HepG2 (cell line): ENCODE data around the gene NFE2. TPM values are rescaled to one million over a fixed set of nuclear protein-coding genes. Genes with fewer than 3 reads are reported as not detected.

ENCODE experiments used
- ATAC-seq: fragments of 200-7000 bp; cut with Tn5 transposase; 3 replicates; pipeline ENCODE4 v1.9.1; 2020; ENCODE audit warnings: mild to moderate bottlenecking, moderate library complexity
- BruUV-seq: library from RNA; stranded (reverse); fragments of 400-500 nt; replicated peaks from 2 replicates; lab custom pipeline; 2021; lab: Mats Ljungman, UMichigan
- CTCF ChIA-PET: fragments of 300-600 bp; formaldehyde crosslinking; extraction: SDS; loops from one replicate; lab custom pipeline; 2021; ENCODE audit warnings: low total read pairs, inconsistent platforms, low intra/inter-chr PET ratio; lab: Yijun Ruan, JAX
- POLR2A ChIA-PET: fragments of 350-600 bp; sonication (Branson Sonifier 250); formaldehyde crosslinking; loops from one replicate; lab custom pipeline; 2020; ENCODE audit warnings: antibody characterized with exemption, inconsistent platforms; lab: Yijun Ruan, JAX
- DNase-seq: peaks from one replicate; pipeline ENCODE4 v3.0.0-alpha.2; 2015; ENCODE audit warnings: low spot score
- FAIRE-seq: peaks from 3 replicates; lab custom pipeline; 2011; peaks lifted over from hg19 to GRCh38; lab: Jason Lieb, UNC
- H2AFZ ChIP-seq: one replicate; pipeline ENCODE4 v1.6.1; 2011; ENCODE audit warnings: low read length, inconsistent platforms
- H3K27ac ChIP-seq: fragments of 300-600 bp; 3 replicates; pipeline ENCODE4 v1.8.0; 2011; ENCODE audit warnings: mixed run types, mild to moderate bottlenecking, mixed read lengths, low read length, inconsistent platforms; ENCODE audit not compliant: insufficient read depth; ENCODE audit errors: extremely low read length
- H3K27me3 ChIP-seq, 2 experiments: fragments of 200-600 bp in 1 of 2; 2 replicates in 1 of 2; 3 replicates in 1 of 2; pipeline versions ENCODE4 v1.6.0 to v1.8.0; 2011; ENCODE audit warnings: low read length in 2 of 2, mild to moderate bottlenecking in 2 of 2, moderate library complexity in 2 of 2, inconsistent platforms in 1 of 2; ENCODE audit not compliant: insufficient read depth in 2 of 2, control insufficient read depth in 1 of 2
- H3K36me3 ChIP-seq, 2 experiments: fragments of 200-600 bp in 1 of 2; replicated peaks in 1 of 2; 2 replicates in 1 of 2; 3 replicates in 1 of 2; pipeline versions ENCODE4 v1.5.1 to v1.8.0; 2011; ENCODE audit warnings: low read length in 2 of 2, inconsistent platforms in 1 of 2; ENCODE audit not compliant: insufficient read depth in 2 of 2, control insufficient read depth in 1 of 2
- H3K4me1 ChIP-seq: 2 replicates; pipeline ENCODE4 v1.5.1; 2012; ENCODE audit warnings: low read length, inconsistent platforms; ENCODE audit not compliant: insufficient read depth
- H3K4me2 ChIP-seq: 2 replicates; pipeline ENCODE4 v1.6.0; 2011; ENCODE audit warnings: low read depth, low read length, inconsistent platforms
- H3K4me3 ChIP-seq, 3 experiments: fragments of 200-600 bp in 1 of 3; sonication (generic), shearing (Covaris generic) in 1 of 3; replicated peaks in 1 of 3; 2 replicates each; pipeline ENCODE4 v1.5.1; 2011 to 2016; ENCODE audit warnings: low read length in 3 of 3, inconsistent platforms in 2 of 3, low read depth in 2 of 3, mild to moderate bottlenecking in 2 of 3, control low read depth in 1 of 3, mixed read lengths in 1 of 3; ENCODE audit not compliant: insufficient read depth in 1 of 3
- H3K79me2 ChIP-seq: one replicate; pipeline ENCODE4 v1.6.1; 2011; ENCODE audit warnings: low read length, inconsistent platforms; ENCODE audit not compliant: insufficient read depth
- H3K9ac ChIP-seq: 2 replicates; pipeline ENCODE4 v1.6.0; 2011; ENCODE audit warnings: mild to moderate bottlenecking, low read depth, low read length, inconsistent platforms; ENCODE audit not compliant: insufficient read depth
- H3K9me3 ChIP-seq: 2 replicates; pipeline ENCODE4 v1.5.1; 2012; ENCODE audit warnings: mild to moderate bottlenecking, low read length
- H4K20me1 ChIP-seq: 2 replicates; pipeline ENCODE4 v1.6.0; 2011; ENCODE audit warnings: inconsistent platforms, mild to moderate bottlenecking, low read length, moderate library complexity; ENCODE audit not compliant: insufficient read depth
- ATF1 ChIP-seq: IDR thresholded peaks from 2 replicates; pipeline ENCODE4 v1.6.1; 2016; ENCODE audit warnings: mild to moderate bottlenecking, control low read depth
- U2AF2 ChIP-seq: fragments of 200-400 bp; formaldehyde crosslinking; IDR thresholded peaks from 2 replicates; pipeline ENCODE4 v1.6.1; 2017; ENCODE audit warnings: low read depth, mild to moderate bottlenecking, low read length
- ZNF547 ChIP-seq: sonication (generic); formaldehyde crosslinking; IDR thresholded peaks from 2 replicates; pipeline ENCODE4 v1.5.1; 2020; ENCODE audit warnings: mild to moderate bottlenecking, missing genetic modification reagents
- ZNF772 ChIP-seq: sonication (generic); formaldehyde crosslinking; IDR thresholded peaks from 2 replicates; pipeline ENCODE4 v1.5.0; 2020; ENCODE audit warnings: mild to moderate bottlenecking, missing genetic modification reagents
- ZNF883 ChIP-seq: sonication (generic); formaldehyde crosslinking; IDR thresholded peaks from 2 replicates; pipeline ENCODE4 v1.5.1; 2020; ENCODE audit warnings: mild to moderate bottlenecking, missing genetic modification reagents; ENCODE audit errors: not compliant biosample characterization
- WGBS: methylation state at CpG from one replicate; pipeline ENCODE4 v1.1.6; 2017; ENCODE audit warnings: low lambda C conversion rate; 5-methylcytosine and 5-hydroxymethylcytosine counted together
- in situ Hi-C: cut with HindIII; loops from 2 replicates; pipeline ENCODE4 v1.10.0; 2017; ENCODE audit warnings: low pct_unique_long_range_greater_than_20kb; ENCODE audit not compliant: extremely low pct_ligation_motif_present
- intact Hi-C: fragments of 100-400 bp; cut with micrococcal nuclease; formaldehyde crosslinking; loops from one replicate; pipeline ENCODE4 v1.10.0; 2022; ENCODE audit not compliant: unreplicated experiment
- polyA plus RNA-seq, 8 experiments: library from polyadenylated mRNA; depleted of rRNA in 3 of 8; stranded (reverse) in 7 of 8; unstranded in 1 of 8; fragments of >200 nt; fragmentation: Illumina TruSeq in 4 of 8; extraction: Trizol in 4 of 8; gene quantifications; 2 replicates each; pipeline versions ENCODE4 v1.2.1 to v1.2.3, GENCODE V29; 2011 to 2016; ENCODE audit warnings: low read depth in 4 of 8, missing spikeins in 1 of 8, mixed read lengths in 1 of 8; ENCODE audit not compliant: insufficient read depth in 1 of 8
- total RNA-seq, 5 experiments: library from RNA; depleted of rRNA; stranded (reverse); fragments of >200 nt; fragmentation: Illumina TruSeq; extraction: Trizol; gene quantifications; 2 replicates each; pipeline ENCODE4 v1.2.3, GENCODE V29; 2016; ENCODE audit warnings: low read depth in 1 of 5
- TF ChIP-seq, protein P1 (sequence below): sonication (generic); formaldehyde crosslinking; IDR thresholded peaks from 2 replicates; pipeline ENCODE4 v1.4.0; 2020; ENCODE audit warnings: missing genetic modification reagents
- TF ChIP-seq, protein P2 (sequence below): sonication (generic); formaldehyde crosslinking; conservative IDR thresholded peaks from 2 replicates; pipeline ENCODE4 v1.8.0; 2022; ENCODE audit warnings: mild to moderate bottlenecking, moderate library complexity, missing genetic modification reagents
- TF ChIP-seq, protein P3 (sequence below): sonication (generic); formaldehyde crosslinking; IDR thresholded peaks from 2 replicates; pipeline ENCODE4 v1.4.0; 2020; ENCODE audit warnings: missing genetic modification reagents, borderline replicate concordance

NFE2 gene
- total and polyA plus RNA-seq, 2 of the 13 experiments (the other 11 are each of a cell fraction or from before 2014, with no cell fraction given): 4.5 to 7.8 TPM

DNA sequence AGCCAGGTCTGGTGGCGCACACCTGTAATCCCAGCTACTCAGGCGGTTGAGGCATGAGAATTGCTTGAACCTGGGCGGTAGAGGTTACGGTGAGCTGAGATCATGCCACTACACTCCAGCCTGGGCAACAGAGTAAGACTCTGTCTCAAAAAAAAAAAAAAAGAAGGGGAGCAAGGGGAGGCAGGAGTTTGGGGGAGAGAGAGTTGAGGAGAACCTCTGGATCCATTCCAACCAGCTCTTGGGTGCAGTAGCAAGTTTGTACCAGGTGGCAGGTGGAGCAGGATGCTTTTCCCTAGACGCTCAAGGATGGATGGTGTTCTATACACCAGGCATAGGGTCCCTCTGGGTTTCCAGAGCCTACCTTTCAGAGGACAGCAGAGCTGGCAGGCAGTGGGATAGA, 1.9 kb downstream of the NFE2 start:
- ATAC-seq: no peak
- TF ChIP-seq ATF1 (CRISPR knock-in tag): no peak
- Histone ChIP-seq H3K9ac (no peak overlapping the region), H3K27ac (no peak overlapping the region), H3K36me3 (no peaks in the 10 kb centered on the region), H3K4me2 (peak overlapping the region; percentile 97), H3K27me3 (no peaks in the 10 kb centered on the region), H4K20me1 (no peaks in the 10 kb centered on the region), H3K79me2 (peaks cover 4% of the 10 kb centered on the region), H3K4me3 (no peak overlapping the region), H3K4me1 (peaks cover 93% of the 10 kb centered on the region), H2AFZ (no peak overlapping the region), H3K9me3 (no peaks in the 10 kb centered on the region)
- no peak for DNase-seq
- 92% methylated on average over 5 of the region's 5 CpGs for WGBS
- intact Hi-C loops: no loop called here
- FAIRE-seq: no peak
- CTCF ChIA-PET: no interaction called here
- POLR2A ChIA-PET: interaction anchor here (0.9 to 14.6 kb wide), 6 partner anchors 10 to 60 kb away, joined by 3 to 176 read pairs (median 14); partner anchors contain the start of genes CBX5, COPZ1 and HNRNPA1
- BruUV-seq: no TSS peak
- in situ Hi-C loops: loop anchor here (5.0 kb wide), 1 partner anchor 63 kb away; the partner anchor contains the start of gene GPR84

DNA sequence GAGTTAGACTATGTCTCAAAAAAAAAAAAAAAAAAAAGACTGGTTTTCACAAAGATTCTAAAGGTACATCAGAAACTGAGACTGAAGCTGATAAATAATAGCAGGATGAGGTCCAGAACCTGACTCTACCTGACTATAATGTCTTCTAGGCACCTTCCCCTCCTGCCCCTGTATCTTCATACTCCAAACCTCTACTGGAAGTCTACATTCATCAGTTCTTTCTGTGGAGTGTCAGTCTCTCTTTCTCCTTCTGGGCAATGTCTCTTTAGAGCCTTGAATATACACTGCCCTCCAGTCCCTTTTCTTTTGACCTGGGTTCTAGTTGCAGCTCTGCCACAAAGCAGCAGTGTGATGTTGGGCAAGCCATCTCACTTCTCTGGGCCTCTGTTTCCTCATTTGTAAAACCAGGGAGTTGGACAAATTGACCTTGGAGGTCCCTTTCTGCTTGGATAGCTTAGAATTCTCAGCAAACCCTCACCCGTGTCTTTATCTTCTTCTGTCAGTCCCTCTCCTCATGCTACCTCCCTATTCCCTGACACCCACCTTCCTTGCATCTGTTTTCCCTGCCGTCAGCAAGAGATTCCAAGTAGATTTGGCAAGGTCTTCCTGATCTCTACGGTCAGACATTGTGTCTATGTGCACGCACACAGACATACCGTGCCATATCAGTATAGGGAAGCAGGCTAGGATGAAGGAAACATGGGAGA, 4.3 kb downstream of the NFE2 start:
- no peak overlapping the region for H3K4me2 ChIP-seq
- peaks cover 4% of the 10 kb centered on the region for H3K79me2 ChIP-seq
- no peak for ATAC-seq
- H3K36me3 ChIP-seq: peaks cover 2 to 11% of the 10 kb centered on the region in 2 experiments; a peak in 2 of 5 replicates
- no peak overlapping the region for H3K27ac ChIP-seq
- CTCF ChIA-PET: interaction anchor here (1.2 kb wide), 1 partner anchor 29 kb away, joined by 3 read pairs; the partner anchor contains the start of gene COPZ1
- no peak for FAIRE-seq
- in situ Hi-C loops (loop anchor here (5.0 kb wide), 1 partner anchor 66 kb away; the partner anchor contains the start of gene GPR84), intact Hi-C loops (no loop called here)
- POLR2A ChIA-PET: interaction anchor here (1.6 to 14.6 kb wide), 4 partner anchors 10 to 28 kb away, joined by 6 to 176 read pairs (median 40); partner anchors contain the start of genes CBX5, COPZ1 and HNRNPA1
- H2AFZ ChIP-seq: no peak overlapping the region
- H3K27me3 ChIP-seq: no peaks in the 10 kb centered on the region
- H3K9me3 ChIP-seq: no peaks in the 10 kb centered on the region
- H3K4me1 ChIP-seq: peaks cover 79% of the 10 kb centered on the region
- 90% methylated on average over 5 of the region's 5 CpGs for WGBS
- no peak overlapping the region for H3K4me3 ChIP-seq
- no peaks in the 10 kb centered on the region for H4K20me1 ChIP-seq
- no TSS peak for BruUV-seq
- H3K9ac ChIP-seq: no peak overlapping the region
- DNase-seq: no peak
- TF ChIP-seq, protein P1, sequence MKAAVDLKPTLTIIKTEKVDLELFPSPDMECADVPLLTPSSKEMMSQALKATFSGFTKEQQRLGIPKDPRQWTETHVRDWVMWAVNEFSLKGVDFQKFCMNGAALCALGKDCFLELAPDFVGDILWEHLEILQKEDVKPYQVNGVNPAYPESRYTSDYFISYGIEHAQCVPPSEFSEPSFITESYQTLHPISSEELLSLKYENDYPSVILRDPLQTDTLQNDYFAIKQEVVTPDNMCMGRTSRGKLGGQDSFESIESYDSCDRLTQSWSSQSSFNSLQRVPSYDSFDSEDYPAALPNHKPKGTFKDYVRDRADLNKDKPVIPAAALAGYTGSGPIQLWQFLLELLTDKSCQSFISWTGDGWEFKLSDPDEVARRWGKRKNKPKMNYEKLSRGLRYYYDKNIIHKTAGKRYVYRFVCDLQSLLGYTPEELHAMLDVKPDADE: no peak
- TF ChIP-seq U2AF2 (no peak), ZNF883 (CRISPR knock-in tag) (no peak), ZNF547 (CRISPR knock-in tag) (no peak), ZNF772 (CRISPR knock-in tag) (no peak)
- TF ChIP-seq, protein P2, sequence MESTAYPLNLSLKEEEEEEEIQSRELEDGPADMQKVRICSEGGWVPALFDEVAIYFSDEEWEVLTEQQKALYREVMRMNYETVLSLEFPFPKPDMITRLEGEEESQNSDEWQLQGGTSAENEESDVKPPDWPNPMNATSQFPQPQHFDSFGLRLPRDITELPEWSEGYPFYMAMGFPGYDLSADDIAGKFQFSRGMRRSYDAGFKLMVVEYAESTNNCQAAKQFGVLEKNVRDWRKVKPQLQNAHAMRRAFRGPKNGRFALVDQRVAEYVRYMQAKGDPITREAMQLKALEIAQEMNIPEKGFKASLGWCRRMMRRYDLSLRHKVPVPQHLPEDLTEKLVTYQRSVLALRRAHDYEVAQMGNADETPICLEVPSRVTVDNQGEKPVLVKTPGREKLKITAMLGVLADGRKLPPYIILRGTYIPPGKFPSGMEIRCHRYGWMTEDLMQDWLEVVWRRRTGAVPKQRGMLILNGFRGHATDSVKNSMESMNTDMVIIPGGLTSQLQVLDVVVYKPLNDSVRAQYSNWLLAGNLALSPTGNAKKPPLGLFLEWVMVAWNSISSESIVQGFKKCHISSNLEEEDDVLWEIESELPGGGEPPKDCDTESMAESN (CRISPR knock-in tag): no peak
- TF ChIP-seq, protein P3, sequence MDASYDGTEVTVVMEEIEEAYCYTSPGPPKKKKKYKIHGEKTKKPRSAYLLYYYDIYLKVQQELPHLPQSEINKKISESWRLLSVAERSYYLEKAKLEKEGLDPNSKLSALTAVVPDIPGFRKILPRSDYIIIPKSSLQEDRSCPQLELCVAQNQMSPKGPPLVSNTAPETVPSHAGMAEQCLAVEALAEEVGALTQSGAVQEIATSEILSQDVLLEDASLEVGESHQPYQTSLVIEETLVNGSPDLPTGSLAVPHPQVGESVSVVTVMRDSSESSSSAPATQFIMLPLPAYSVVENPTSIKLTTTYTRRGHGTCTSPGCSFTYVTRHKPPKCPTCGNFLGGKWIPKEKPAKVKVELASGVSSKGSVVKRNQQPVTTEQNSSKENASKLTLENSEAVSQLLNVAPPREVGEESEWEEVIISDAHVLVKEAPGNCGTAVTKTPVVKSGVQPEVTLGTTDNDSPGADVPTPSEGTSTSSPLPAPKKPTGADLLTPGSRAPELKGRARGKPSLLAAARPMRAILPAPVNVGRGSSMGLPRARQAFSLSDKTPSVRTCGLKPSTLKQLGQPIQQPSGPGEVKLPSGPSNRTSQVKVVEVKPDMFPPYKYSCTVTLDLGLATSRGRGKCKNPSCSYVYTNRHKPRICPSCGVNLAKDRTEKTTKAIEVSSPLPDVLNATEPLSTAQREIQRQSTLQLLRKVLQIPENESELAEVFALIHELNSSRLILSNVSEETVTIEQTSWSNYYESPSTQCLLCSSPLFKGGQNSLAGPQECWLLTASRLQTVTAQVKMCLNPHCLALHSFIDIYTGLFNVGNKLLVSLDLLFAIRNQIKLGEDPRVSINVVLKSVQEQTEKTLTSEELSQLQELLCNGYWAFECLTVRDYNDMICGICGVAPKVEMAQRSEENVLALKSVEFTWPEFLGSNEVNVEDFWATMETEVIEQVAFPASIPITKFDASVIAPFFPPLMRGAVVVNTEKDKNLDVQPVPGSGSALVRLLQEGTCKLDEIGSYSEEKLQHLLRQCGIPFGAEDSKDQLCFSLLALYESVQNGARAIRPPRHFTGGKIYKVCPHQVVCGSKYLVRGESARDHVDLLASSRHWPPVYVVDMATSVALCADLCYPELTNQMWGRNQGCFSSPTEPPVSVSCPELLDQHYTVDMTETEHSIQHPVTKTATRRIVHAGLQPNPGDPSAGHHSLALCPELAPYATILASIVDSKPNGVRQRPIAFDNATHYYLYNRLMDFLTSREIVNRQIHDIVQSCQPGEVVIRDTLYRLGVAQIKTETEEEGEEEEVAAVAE: no peak
